Activated CD8-positive, alpha-beta T cell treated with anti-CD3 and anti-CD28 coated beads for 36 hours (primary cell): Measurements from ENCODE around the gene GRID1. TPM values are rescaled to one million over a fixed set of nuclear protein-coding genes. Genes with fewer than 3 reads are reported as not detected.

Source experiments
- ATAC-seq: fragments of 200-7000 bp; cut with Tn5 transposase; one replicate; pipeline ENCODE4 v1.10.0; 2021; ENCODE audit warnings: mild to moderate bottlenecking, moderate library complexity
- CTCF ChIA-PET: fragments of 350-600 bp; sonication (Branson Sonifier 250); formaldehyde crosslinking; loops from one replicate; lab custom pipeline; 2021; ENCODE audit warnings: antibody characterized with exemption; lab: Charles Lee
- POLR2A ChIA-PET: fragments of 350-600 bp; sonication (Branson Sonifier 250); formaldehyde crosslinking; loops from one replicate; lab custom pipeline; 2021; ENCODE audit warnings: antibody characterized with exemption; lab: Charles Lee
- DNase-seq: peaks from one replicate; pipeline ENCODE4 v3.0.0-alpha.2; 2020
- H3K27ac Mint-ChIP-seq: one replicate; pipeline ENCODE4 v1.8.0; 2021; ENCODE audit warnings: mild to moderate bottlenecking, mixed read lengths
- H3K27me3 Mint-ChIP-seq: one replicate; pipeline ENCODE4 v1.8.0; 2021; ENCODE audit warnings: mixed read lengths
- H3K36me3 Mint-ChIP-seq: one replicate; pipeline ENCODE4 v1.8.0; 2021; ENCODE audit warnings: low read depth, mixed read lengths
- H3K4me1 Mint-ChIP-seq: one replicate; pipeline ENCODE4 v1.8.0; 2021; ENCODE audit warnings: low read depth, mixed read lengths
- H3K4me3 Mint-ChIP-seq: one replicate; pipeline ENCODE4 v1.8.0; 2021; ENCODE audit warnings: mild to moderate bottlenecking, moderate library complexity, mixed read lengths
- H3K9me3 Mint-ChIP-seq: one replicate; pipeline ENCODE4 v1.8.0; 2021; ENCODE audit warnings: mixed read lengths
- CTCF ChIP-seq: fragments of 200-600 bp; IDR thresholded peaks from one replicate; pipeline ENCODE4 v1.8.0; 2022; ENCODE audit warnings: antibody characterized with exemption, mild to moderate bottlenecking
- intact Hi-C: fragments of 100-400 bp; cut with micrococcal nuclease; formaldehyde crosslinking; loops from one replicate; pipeline ENCODE4 v1.10.0; 2022
- total RNA-seq, 2 experiments: library from RNA; stranded (reverse); gene quantifications; one replicate each; pipeline ENCODE4 v1.2.3, GENCODE V29; 2021

GRID1 gene
- total RNA-seq, 2 experiments from 2014 or later = not detected

GRCh38 chr10:86362129-86362527, 4.5 kb downstream of the GRID1 start:
- ChIA-PET CTCF (interaction anchor here (0.8 to 2.6 kb wide), 4 partner anchors 13 to 223 kb away, joined by 3 to 15 read pairs (median 4); no protein-coding TSS in a partner anchor), POLR2A (no interaction called here)
- no peak for ATAC-seq
- Mint-ChIP-seq H3K36me3 (no peaks in the 10 kb centered on the region), H3K27me3 (peaks cover 36% of the 10 kb centered on the region), H3K27ac (no peak overlapping the region), H3K9me3 (no peaks in the 10 kb centered on the region), H3K4me3 (no peak overlapping the region), H3K4me1 (peaks cover 12% of the 10 kb centered on the region)
- DNase-seq = no peak
- TF ChIP-seq CTCF = no peak
- intact Hi-C loops = no loop called here

- Mint-ChIP-seq H3K27ac (no peak overlapping the region), H3K27me3 (peaks cover 36% of the 10 kb centered on the region), H3K4me3 (no peak overlapping the region), H3K9me3 (no peaks in the 10 kb centered on the region), H3K36me3 (no peaks in the 10 kb centered on the region), H3K4me1 (peaks cover 12% of the 10 kb centered on the region)
- ChIA-PET CTCF (interaction anchor here (0.8 to 1.3 kb wide), 3 partner anchors 9 to 224 kb away, joined by 3 to 5 read pairs (median 3); no protein-coding TSS in a partner anchor), POLR2A (no interaction called here)
- DNase-seq (no peak), ATAC-seq (no peak)
- intact Hi-C loops = no loop called here
- TF ChIP-seq CTCF = no peak
Observed at GRCh38 chr10:86361156-86362128, 5.2 kb downstream of the GRID1 start.

GRCh38 chr10:86360657-86361056, 5.9 kb downstream of the GRID1 start:
- DNase-seq (no peak), ATAC-seq (no peak)
- H3K4me3 Mint-ChIP-seq = no peak overlapping the region
- peaks cover 34% of the 10 kb centered on the region for H3K27me3 Mint-ChIP-seq
- intact Hi-C loops = no loop called here
- no peak for TF ChIP-seq CTCF
- H3K4me1 Mint-ChIP-seq = peaks cover 10% of the 10 kb centered on the region
- no peaks in the 10 kb centered on the region for H3K36me3 Mint-ChIP-seq
- no peaks in the 10 kb centered on the region for H3K9me3 Mint-ChIP-seq
- ChIA-PET POLR2A (no interaction called here), CTCF (interaction anchor here (0.8 to 1.1 kb wide), 2 partner anchors 10 to 331 kb away, joined by 3 read pairs; no protein-coding TSS in a partner anchor)
- H3K27ac Mint-ChIP-seq = no peak overlapping the region

- ChIA-PET POLR2A (no interaction called here), CTCF (interaction anchor here (0.8 to 1.1 kb wide), 2 partner anchors 10 to 331 kb away, joined by 3 read pairs; no protein-coding TSS in a partner anchor)
- intact Hi-C loops = no loop called here
- TF ChIP-seq CTCF = no peak
- peaks cover 4% of the 10 kb centered on the region for H3K4me1 Mint-ChIP-seq
- H3K27me3 Mint-ChIP-seq = peaks cover 30% of the 10 kb centered on the region
- H3K27ac Mint-ChIP-seq = no peak overlapping the region
- DNase-seq (no peak), ATAC-seq (no peak)
- no peak overlapping the region for H3K4me3 Mint-ChIP-seq
- H3K9me3 Mint-ChIP-seq = no peaks in the 10 kb centered on the region
- no peaks in the 10 kb centered on the region for H3K36me3 Mint-ChIP-seq
Observed at GRCh38 chr10:86359954-86360353, 6.6 kb downstream of the GRID1 start.

- Mint-ChIP-seq H3K4me1 (peaks cover 3% of the 10 kb centered on the region), H3K27me3 (peaks cover 24% of the 10 kb centered on the region), H3K27ac (no peak overlapping the region), H3K9me3 (no peaks in the 10 kb centered on the region), H3K36me3 (no peaks in the 10 kb centered on the region), H3K4me3 (no peak overlapping the region)
- ChIA-PET CTCF (no interaction called here), POLR2A (interaction anchor here (0.6 kb wide), 1 partner anchor 1915 kb away, joined by 3 read pairs; no protein-coding TSS in a partner anchor)
- no peak for ATAC-seq
- no peak for TF ChIP-seq CTCF
- intact Hi-C loops = no loop called here
- DNase-seq = no peak
Observed at GRCh38 chr10:86359111-86359510, 7.5 kb downstream of the GRID1 start.
